Germinal center (tissue), 1 donor: ENCODE measurements around the gene ALG5.
A peak's percentile ranks its signal among the peaks of the same experiment; 100 is the strongest.

Source experiments
- DNase-seq: peaks from one replicate; pipeline ENCODE4 v3.0.0; 2012; ENCODE audit warnings: mixed read lengths, low spot score

Gene ALG5

GRCh38 chr13:36979361-36980050, 19.6 kb downstream of the ALG5 start:
- DNase-seq, result no peak

GRCh38 chr13:36975172-36975571, 24.0 kb downstream of the ALG5 start:
- no peak for DNase-seq

- DNase-seq, result peak; percentile 18
These were observed 25.4 kb downstream of the ALG5 start for GRCh38 chr13:36973621-36974295.

- DNase-seq, result no peak
These were observed 26.1 kb downstream of the ALG5 start for GRCh38 chr13:36973009-36973408.

GRCh38 chr13:36966404-36966803, 32.7 kb downstream of the ALG5 start:
- DNase-seq, result no peak

- DNase-seq, result no peak
These were observed 33.4 kb downstream of the ALG5 start for GRCh38 chr13:36965767-36966166.

- DNase-seq, result no peak
These were observed 39.6 kb downstream of the ALG5 start for GRCh38 chr13:36959456-36960116.

GRCh38 chr13:36954542-36954941, 44.6 kb downstream of the ALG5 start:
- no peak for DNase-seq

GRCh38 chr13:36950920-36951319, 48.2 kb downstream of the ALG5 start:
- no peak for DNase-seq

- DNase-seq, result no peak
These were observed 48.8 kb downstream of the ALG5 start for GRCh38 chr13:36950330-36950729.

GRCh38 chr13:36945078-36945477, 54.1 kb downstream of the ALG5 start:
- no peak for DNase-seq

- no peak for DNase-seq
These were observed 73.5 kb downstream of the ALG5 start for GRCh38 chr13:36925603-36926002.

- DNase-seq, result no peak
These were observed 75.1 kb downstream of the ALG5 start for GRCh38 chr13:36924001-36924400.

- DNase-seq, result no peak
These were observed 77.4 kb downstream of the ALG5 start for GRCh38 chr13:36921631-36922301.

GRCh38 chr13:36920616-36921185, 78.4 kb downstream of the ALG5 start:
- no peak for DNase-seq

GRCh38 chr13:36919833-36920615, 79.1 kb downstream of the ALG5 start, which contains the start of gene SMAD9:
TSS of gene SMAD9 (minus strand) at chr13:36920238. CDS start at chr13:36879689, 40,549 bp downstream.
- DNase-seq, result peak; percentile 33

- DNase-seq, result peak; percentile 26
These were observed 79.8 kb downstream of the ALG5 start for GRCh38 chr13:36919171-36919832.

GRCh38 chr13:36918246-36919131, 80.7 kb downstream of the ALG5 start:
- DNase-seq, result no peak

- no peak for DNase-seq
These were observed 81.8 kb downstream of the ALG5 start for GRCh38 chr13:36917311-36917710.
